ENCODE data around the gene ATP2B3.

The ATP2B3 gene

DNA sequence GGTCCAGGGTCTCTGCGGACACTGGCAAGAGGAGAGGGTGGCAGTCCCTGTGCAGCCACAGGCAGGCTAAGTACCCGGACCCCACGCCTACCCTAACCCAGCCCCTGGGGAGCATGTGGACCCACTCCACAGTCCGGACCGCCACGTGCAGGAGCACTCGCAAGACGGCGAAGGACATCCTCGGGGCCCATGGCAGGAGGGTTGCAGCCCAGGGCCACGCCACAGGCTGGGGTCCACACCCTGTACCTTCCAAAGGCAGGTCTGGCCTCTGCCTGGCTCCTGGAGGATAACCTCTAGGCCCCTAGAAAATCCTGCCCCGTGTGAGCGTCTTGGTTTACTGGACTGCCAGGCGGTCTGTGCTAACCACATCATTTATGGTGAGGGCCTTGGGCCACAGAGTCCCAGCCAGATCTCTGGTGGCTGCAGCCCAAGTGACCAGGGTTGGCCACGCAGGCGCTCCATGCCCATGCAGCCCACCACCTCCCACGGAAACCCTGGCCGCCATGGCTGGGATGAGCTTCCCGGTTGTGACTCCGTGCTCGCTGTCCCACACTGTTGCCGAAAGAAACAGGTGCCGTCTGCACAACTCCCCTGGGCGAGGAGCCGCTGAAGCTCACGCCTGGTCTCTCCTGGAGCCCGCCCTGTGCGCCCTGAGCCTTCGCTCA, 71.5 kb downstream of the ATP2B3 start:
- peaks cover 0 to 50% (median 19%) of the 10 kb centered on the region in 4 experiments for H3K36me3 ChIP-seq (ENCODE audit: control insufficient read depth in 4 of 4, insufficient read depth in 4 of 4, low read length in 3 of 4)
- ChIA-PET CTCF (interaction anchor here (1.3 kb wide), 1 partner anchor 17 kb away, joined by 4 read pairs; no protein-coding TSS in a partner anchor), POLR2A (no interaction called here)
- peaks cover 0 to 2% (median 2%) of the 10 kb centered on the region in 4 experiments for H3K4me1 ChIP-seq (ENCODE audit: control extremely low read depth in 1 of 4, control insufficient read depth in 4 of 4, insufficient read depth in 4 of 4, low read length in 3 of 4)
- 97% methylated on average over 15 of the region's 29 CpGs for WGBS (ENCODE audit: insufficient coverage)
- H3K27ac ChIP-seq (ENCODE audit: insufficient read depth in 1 of 2, low read depth in 1 of 2, low read length in 2 of 2, poor library complexity in 1 of 2, severe bottlenecking in 2 of 2): no peak overlapping the region
- peaks cover 0 to 11% (median 0%) of the 10 kb centered on the region in 5 experiments for H3K27me3 ChIP-seq (replicated peaks in 2 of 5; ENCODE audit: control insufficient read depth in 4 of 5, insufficient read depth in 5 of 5, low read length in 4 of 5)
- no peak for DNase-seq
- H3K4me3 ChIP-seq (ENCODE audit: control insufficient read depth in 1 of 7, extremely low read depth in 1 of 7, insufficient read depth in 4 of 7, low read depth in 2 of 7, low read length in 6 of 7): no peak overlapping the region
- H3K9me3 ChIP-seq (ENCODE audit: control extremely low read depth in 1 of 5, control insufficient read depth in 4 of 5, insufficient read depth in 2 of 5, low read depth in 1 of 5, low read length in 4 of 5): no peaks in the 10 kb centered on the region

DNA sequence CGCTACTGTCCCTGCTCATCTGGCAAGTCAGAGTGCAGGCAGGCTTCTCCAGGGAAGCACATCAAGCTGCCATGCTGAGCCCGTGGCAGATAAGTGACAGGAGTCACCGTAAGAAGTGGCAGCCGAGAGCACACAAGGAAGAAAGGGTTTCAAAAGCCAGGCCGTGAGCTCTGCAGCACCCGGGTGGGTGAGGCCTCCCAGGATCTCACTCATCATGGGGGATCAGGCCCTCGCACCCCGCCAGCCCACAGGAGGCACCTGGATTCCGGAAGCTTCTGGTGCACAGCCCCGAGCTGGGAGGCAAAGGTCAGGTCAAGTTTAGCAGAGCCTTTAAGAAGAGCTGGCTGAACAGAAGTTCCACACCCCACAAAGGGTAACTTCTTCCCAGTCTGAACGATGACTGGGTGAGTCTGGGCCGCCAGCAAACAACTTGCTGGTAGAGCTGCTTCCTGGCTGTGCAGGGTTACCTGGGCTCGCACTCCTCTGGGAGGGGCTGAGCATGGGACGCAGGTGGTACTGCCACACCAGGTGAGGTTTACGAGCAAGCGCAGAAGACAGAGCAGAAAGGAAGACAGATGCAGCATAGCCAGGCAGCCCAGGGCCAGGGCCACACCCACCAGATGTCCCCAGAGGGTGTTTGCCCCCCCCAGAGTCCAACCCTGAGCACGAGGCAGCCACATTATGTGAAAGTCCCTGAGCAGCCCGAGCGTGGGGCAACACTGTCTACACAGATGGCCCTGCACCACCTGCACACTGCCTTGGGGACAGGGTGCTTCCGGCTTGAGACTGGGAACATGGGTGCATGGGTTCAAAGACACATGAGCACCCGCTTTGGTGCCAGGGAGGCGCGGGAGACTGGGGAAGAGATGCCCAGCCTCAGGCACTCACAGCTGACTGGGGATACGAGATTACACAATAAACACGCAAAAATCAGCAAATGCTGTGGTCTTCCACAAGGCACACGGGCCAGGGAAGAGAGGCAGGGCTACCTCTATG, 73.8 kb downstream of the ATP2B3 start:
- Histone ChIP-seq H3K9me3 (ENCODE audit: control extremely low read depth in 1 of 5, control insufficient read depth in 4 of 5, insufficient read depth in 2 of 5, low read depth in 1 of 5, low read length in 4 of 5) (no peaks in the 10 kb centered on the region), H3K4me1 (ENCODE audit: control extremely low read depth in 1 of 4, control insufficient read depth in 4 of 4, insufficient read depth in 4 of 4, low read length in 3 of 4) (no peaks in the 10 kb centered on the region), H3K4me3 (ENCODE audit: control insufficient read depth in 1 of 7, extremely low read depth in 1 of 7, insufficient read depth in 4 of 7, low read depth in 2 of 7, low read length in 6 of 7) (no peak overlapping the region), H3K27ac (ENCODE audit: insufficient read depth in 1 of 2, low read depth in 1 of 2, low read length in 2 of 2, poor library complexity in 1 of 2, severe bottlenecking in 2 of 2) (no peak overlapping the region), H3K27me3 (replicated peaks in 2 of 5; ENCODE audit: control insufficient read depth in 4 of 5, insufficient read depth in 5 of 5, low read length in 4 of 5) (peaks cover 0 to 13% (median 0%) of the 10 kb centered on the region in 5 experiments), H3K36me3 (ENCODE audit: control insufficient read depth in 4 of 4, insufficient read depth in 4 of 4, low read length in 3 of 4) (peaks cover 0 to 66% (median 22%) of the 10 kb centered on the region in 4 experiments)
- CTCF ChIA-PET: interaction anchor here (1.1 kb wide), 1 partner anchor 27 kb away, joined by 3 read pairs; no protein-coding TSS in a partner anchor
- WGBS (ENCODE audit: insufficient coverage): 89% methylated on average over 24 of the region's 26 CpGs
- POLR2A ChIA-PET: no interaction called here
- DNase-seq: no peak

DNA sequence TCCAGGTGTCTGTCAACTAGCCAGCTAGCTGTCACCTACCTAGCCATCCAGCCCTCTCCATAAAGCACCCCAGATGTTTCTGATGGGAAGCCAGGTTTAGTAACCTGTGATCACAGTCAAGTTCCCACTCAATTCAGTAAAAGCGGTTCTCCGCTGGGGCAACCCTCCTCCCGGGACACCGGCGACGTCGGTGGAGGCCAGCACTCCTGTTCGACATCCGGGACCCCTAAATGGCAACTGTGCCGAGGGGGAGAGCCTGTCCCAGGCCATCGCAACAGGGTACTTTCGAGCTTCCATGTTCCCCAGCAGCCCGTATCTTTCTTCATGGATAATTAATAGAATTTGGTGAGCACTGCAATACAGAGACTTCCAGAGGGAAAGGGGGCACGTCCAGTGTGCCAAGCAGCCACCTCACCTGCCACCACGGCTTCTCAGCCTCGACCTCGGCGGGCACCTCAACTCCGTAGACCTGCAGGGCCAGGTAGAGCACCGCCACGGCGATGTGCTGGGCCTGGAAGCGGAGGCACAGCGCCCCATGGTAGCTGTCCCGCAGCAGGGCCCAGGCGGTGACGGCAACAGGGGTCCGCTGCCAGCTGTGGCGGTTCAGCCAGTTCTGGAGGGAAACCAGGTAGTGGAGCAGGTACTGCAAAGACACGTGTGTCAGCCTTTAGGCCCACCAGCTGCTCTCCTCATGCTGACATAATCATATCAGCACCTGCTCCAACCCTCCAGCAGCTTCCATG, 74.8 kb downstream of the ATP2B3 start:
- 95% methylated on average over 29 of the region's 30 CpGs for WGBS (ENCODE audit: insufficient coverage)
- H3K36me3 ChIP-seq (ENCODE audit: control insufficient read depth in 4 of 4, insufficient read depth in 4 of 4, low read length in 3 of 4): peaks cover 2 to 62% (median 22%) of the 10 kb centered on the region in 4 experiments

DNA sequence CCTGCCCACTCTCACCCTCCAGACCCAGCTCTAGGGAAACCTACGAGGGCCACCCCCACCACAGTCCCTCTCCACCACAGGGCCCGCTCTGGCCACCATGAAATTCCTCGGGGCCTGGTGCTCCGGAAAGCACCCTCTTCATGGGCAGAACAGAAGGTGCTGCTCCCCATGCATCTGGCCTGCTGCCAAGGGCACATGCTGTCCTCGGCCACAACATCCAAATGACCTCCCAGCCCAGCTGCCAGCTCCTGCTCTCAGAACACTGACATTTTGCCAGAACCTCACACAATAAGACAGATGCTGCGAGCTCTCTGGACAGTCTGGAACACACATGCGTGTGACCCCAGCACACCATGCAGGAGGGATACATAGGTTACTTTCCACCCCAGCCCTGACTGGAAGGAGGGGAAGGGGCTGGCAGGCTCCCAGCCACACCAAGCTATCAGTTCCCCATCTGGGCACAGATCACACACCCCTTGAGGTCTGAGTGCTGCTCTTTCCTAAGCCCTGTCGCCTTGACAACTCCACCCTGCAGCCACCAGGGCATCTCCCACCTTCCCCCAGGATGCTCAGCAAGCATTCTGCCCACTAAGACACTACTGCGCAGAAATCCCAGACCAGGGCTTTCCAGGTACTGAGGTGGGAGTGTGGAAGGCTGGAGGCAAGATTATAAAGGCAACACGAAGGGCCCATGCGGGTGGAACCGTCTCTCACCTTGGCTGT, 75.7 kb downstream of the ATP2B3 start:
- H3K27me3 ChIP-seq (replicated peaks in 2 of 5; ENCODE audit: control insufficient read depth in 4 of 5, insufficient read depth in 5 of 5, low read length in 4 of 5): peaks cover 0 to 18% (median 0%) of the 10 kb centered on the region in 5 experiments
- H3K4me3 ChIP-seq (ENCODE audit: control insufficient read depth in 1 of 7, extremely low read depth in 1 of 7, insufficient read depth in 4 of 7, low read depth in 2 of 7, low read length in 6 of 7): no peak overlapping the region
- H3K4me1 ChIP-seq (ENCODE audit: control extremely low read depth in 1 of 4, control insufficient read depth in 4 of 4, insufficient read depth in 4 of 4, low read length in 3 of 4): peaks cover 0 to 6% (median 3%) of the 10 kb centered on the region in 4 experiments
- no peak for DNase-seq
- no peak overlapping the region for H3K27ac ChIP-seq (ENCODE audit: insufficient read depth in 1 of 2, low read depth in 1 of 2, low read length in 2 of 2, poor library complexity in 1 of 2, severe bottlenecking in 2 of 2)
- peaks cover 2 to 56% (median 19%) of the 10 kb centered on the region in 4 experiments for H3K36me3 ChIP-seq (ENCODE audit: control insufficient read depth in 4 of 4, insufficient read depth in 4 of 4, low read length in 3 of 4)
- H3K9me3 ChIP-seq (ENCODE audit: control extremely low read depth in 1 of 5, control insufficient read depth in 4 of 5, insufficient read depth in 2 of 5, low read depth in 1 of 5, low read length in 4 of 5): peaks cover 0 to 6% (median 0%) of the 10 kb centered on the region in 5 experiments
- ChIA-PET CTCF (no interaction called here), POLR2A (no interaction called here)
- 93% methylated on average over 10 of the region's 12 CpGs for WGBS (ENCODE audit: insufficient coverage)

More for the DNA sequence above, 74.8 kb downstream of the ATP2B3 start:
- DNase-seq: no peak
- H3K4me3 ChIP-seq (ENCODE audit: control insufficient read depth in 1 of 7, extremely low read depth in 1 of 7, insufficient read depth in 4 of 7, low read depth in 2 of 7, low read length in 6 of 7): no peak overlapping the region
- peaks cover 0 to 2% (median 0%) of the 10 kb centered on the region in 4 experiments for H3K4me1 ChIP-seq (ENCODE audit: control extremely low read depth in 1 of 4, control insufficient read depth in 4 of 4, insufficient read depth in 4 of 4, low read length in 3 of 4)
- no peak overlapping the region for H3K27ac ChIP-seq (ENCODE audit: insufficient read depth in 1 of 2, low read depth in 1 of 2, low read length in 2 of 2, poor library complexity in 1 of 2, severe bottlenecking in 2 of 2)
- ChIA-PET POLR2A (no interaction called here), CTCF (no interaction called here)
- H3K27me3 ChIP-seq (replicated peaks in 2 of 5; ENCODE audit: control insufficient read depth in 4 of 5, insufficient read depth in 5 of 5, low read length in 4 of 5): peaks cover 0 to 14% (median 0%) of the 10 kb centered on the region in 5 experiments
- H3K9me3 ChIP-seq (ENCODE audit: control extremely low read depth in 1 of 5, control insufficient read depth in 4 of 5, insufficient read depth in 2 of 5, low read depth in 1 of 5, low read length in 4 of 5): peaks cover 0 to 4% (median 0%) of the 10 kb centered on the region in 5 experiments

DNA sequence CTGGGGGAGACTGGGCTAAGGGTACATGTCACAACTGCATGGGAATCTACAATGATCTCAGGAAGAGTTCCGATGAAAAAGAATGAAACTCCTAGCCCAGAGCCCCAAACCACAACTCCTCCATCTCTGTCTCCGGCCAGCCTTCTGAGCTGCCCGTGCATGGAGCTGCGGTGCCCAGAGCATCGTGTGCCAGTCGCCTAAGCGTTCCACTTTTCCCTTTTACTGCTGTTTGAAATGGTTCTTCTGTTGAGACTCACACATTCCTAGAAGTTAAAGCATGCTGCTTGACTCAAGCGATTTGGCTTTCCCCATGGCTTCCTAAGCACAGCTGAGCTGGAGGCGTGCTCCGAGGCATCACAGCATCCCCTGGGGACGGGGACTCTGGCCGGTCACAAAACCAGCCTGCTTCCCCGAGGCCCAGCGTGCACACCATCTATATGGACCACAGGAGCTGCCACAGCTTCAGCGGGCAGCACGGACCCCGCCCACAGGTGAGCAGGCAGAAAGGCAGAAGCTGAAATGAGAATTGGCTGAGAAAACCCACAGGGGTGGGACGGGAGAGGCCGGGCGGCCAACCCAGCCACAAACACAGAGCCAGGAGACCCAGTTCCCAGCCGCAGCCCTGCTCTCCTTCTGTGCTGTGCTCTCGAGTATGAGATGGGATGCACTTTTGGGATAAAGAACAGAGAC, 76.5 kb downstream of the ATP2B3 start:
- Histone ChIP-seq H3K4me3 (ENCODE audit: control insufficient read depth in 1 of 7, extremely low read depth in 1 of 7, insufficient read depth in 4 of 7, low read depth in 2 of 7, low read length in 6 of 7) (no peak overlapping the region), H3K9me3 (ENCODE audit: control extremely low read depth in 1 of 5, control insufficient read depth in 4 of 5, insufficient read depth in 2 of 5, low read depth in 1 of 5, low read length in 4 of 5) (peaks cover 0 to 6% (median 0%) of the 10 kb centered on the region in 5 experiments), H3K27me3 (replicated peaks in 2 of 5; ENCODE audit: control insufficient read depth in 4 of 5, insufficient read depth in 5 of 5, low read length in 4 of 5) (peaks cover 0 to 18% (median 0%) of the 10 kb centered on the region in 5 experiments), H3K27ac (ENCODE audit: insufficient read depth in 1 of 2, low read depth in 1 of 2, low read length in 2 of 2, poor library complexity in 1 of 2, severe bottlenecking in 2 of 2) (no peak overlapping the region), H3K36me3 (ENCODE audit: control insufficient read depth in 4 of 4, insufficient read depth in 4 of 4, low read length in 3 of 4) (peaks cover 2 to 48% (median 17%) of the 10 kb centered on the region in 4 experiments), H3K4me1 (ENCODE audit: control extremely low read depth in 1 of 4, control insufficient read depth in 4 of 4, insufficient read depth in 4 of 4, low read length in 3 of 4) (peaks cover 0 to 6% (median 4%) of the 10 kb centered on the region in 4 experiments)
- DNase-seq: no peak
- WGBS (ENCODE audit: insufficient coverage): 90% methylated on average over 21 of the region's 22 CpGs
- ChIA-PET POLR2A (no interaction called here), CTCF (no interaction called here)

DNA sequence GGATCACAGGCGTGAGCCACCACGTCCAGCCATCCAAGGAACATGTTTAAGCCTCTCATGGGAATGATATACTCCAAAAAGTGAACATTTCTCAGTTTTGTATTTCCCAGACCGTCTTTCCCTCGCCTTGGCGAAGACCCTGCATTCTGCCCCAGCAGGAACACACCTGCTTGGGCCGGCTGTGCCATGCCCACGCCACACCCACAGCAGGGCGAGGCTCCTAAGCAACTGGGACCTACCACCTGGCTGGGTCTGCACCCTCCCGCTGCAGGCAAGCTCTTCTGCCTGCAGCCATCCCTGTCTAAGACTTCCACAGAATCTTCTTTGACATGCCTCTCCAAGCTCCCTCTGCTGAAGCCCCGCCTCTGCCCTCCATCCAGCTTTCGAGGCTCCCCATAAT, 77.9 kb downstream of the ATP2B3 start:
- WGBS (ENCODE audit: insufficient coverage): 92% methylated on average over 11 of the region's 11 CpGs
- Histone ChIP-seq H3K27me3 (replicated peaks in 2 of 5; ENCODE audit: control insufficient read depth in 4 of 5, insufficient read depth in 5 of 5, low read length in 4 of 5) (peaks cover 0 to 30% (median 0%) of the 10 kb centered on the region in 5 experiments), H3K36me3 (ENCODE audit: control insufficient read depth in 4 of 4, insufficient read depth in 4 of 4, low read length in 3 of 4) (peaks cover 2 to 47% (median 15%) of the 10 kb centered on the region in 4 experiments), H3K4me1 (ENCODE audit: control extremely low read depth in 1 of 4, control insufficient read depth in 4 of 4, insufficient read depth in 4 of 4, low read length in 3 of 4) (peaks cover 6 to 14% (median 10%) of the 10 kb centered on the region in 4 experiments), H3K27ac (ENCODE audit: insufficient read depth in 1 of 2, low read depth in 1 of 2, low read length in 2 of 2, poor library complexity in 1 of 2, severe bottlenecking in 2 of 2) (no peak overlapping the region), H3K9me3 (ENCODE audit: control extremely low read depth in 1 of 5, control insufficient read depth in 4 of 5, insufficient read depth in 2 of 5, low read depth in 1 of 5, low read length in 4 of 5) (peaks cover 0 to 10% (median 0%) of the 10 kb centered on the region in 5 experiments), H3K4me3 (ENCODE audit: control insufficient read depth in 1 of 7, extremely low read depth in 1 of 7, insufficient read depth in 4 of 7, low read depth in 2 of 7, low read length in 6 of 7) (no peak overlapping the region)
- DNase-seq: no peak
- CTCF ChIA-PET: no interaction called here
- POLR2A ChIA-PET: no interaction called here
